GM18520 (cell line): ENCODE data around the gene ZMIZ1.
"Not testable (repeated sequence)": the region's sequence is repeated elsewhere in the genome, so short reads cannot be mapped to it uniquely, and the experiment has no call there.

Experiments used
- ATAC-seq: cut with Tn5 transposase; IDR thresholded peaks from one replicate; pipeline ENCODE4 v1.9.1; 2021; ENCODE audit not compliant: unreplicated experiment

The ZMIZ1 gene

GRCh38 chr10:79331709-79332108 is 262.9 kb downstream of the ZMIZ1 start:
- peak; percentile 66 for ATAC-seq

GRCh38 chr10:79332610-79333315 is 264.0 kb downstream of the ZMIZ1 start:
- ATAC-seq: not testable (repeated sequence)

- ATAC-seq: no peak
Measured at GRCh38 chr10:79333513-79333912, 264.7 kb downstream of the ZMIZ1 start.

- no peak for ATAC-seq
Measured at GRCh38 chr10:79334573-79334972, 265.8 kb downstream of the ZMIZ1 start.

GRCh38 chr10:79335094-79335469 is 266.3 kb downstream of the ZMIZ1 start:
- no peak for ATAC-seq

- no peak for ATAC-seq
Measured at GRCh38 chr10:79335470-79336235, 266.9 kb downstream of the ZMIZ1 start.

GRCh38 chr10:79336276-79336675 is 267.5 kb downstream of the ZMIZ1 start:
- no peak for ATAC-seq

GRCh38 chr10:79336739-79337138 is 268.0 kb downstream of the ZMIZ1 start:
- ATAC-seq: no peak

GRCh38 chr10:79337783-79338469 is 269.2 kb downstream of the ZMIZ1 start:
- not testable (repeated sequence) for ATAC-seq

GRCh38 chr10:79339266-79339665 is 270.5 kb downstream of the ZMIZ1 start:
- ATAC-seq: no peak

- ATAC-seq: no peak
Measured at GRCh38 chr10:79340646-79341244, 272.0 kb downstream of the ZMIZ1 start.

GRCh38 chr10:79342295-79342761 is 273.6 kb downstream of the ZMIZ1 start:
- no peak for ATAC-seq

GRCh38 chr10:79342811-79343561 is 274.2 kb downstream of the ZMIZ1 start:
- ATAC-seq: no peak

- no peak for ATAC-seq
Measured at GRCh38 chr10:79344502-79345195, 275.9 kb downstream of the ZMIZ1 start.

GRCh38 chr10:79345241-79346011 is 276.7 kb downstream of the ZMIZ1 start:
- no peak for ATAC-seq

- no peak for ATAC-seq
Measured at GRCh38 chr10:79346012-79346340, 277.2 kb downstream of the ZMIZ1 start.

GRCh38 chr10:79346388-79347225 is 277.8 kb downstream of the ZMIZ1 start:
- ATAC-seq: no peak

- ATAC-seq: peak; percentile 61
Measured at GRCh38 chr10:79347226-79347893, 278.6 kb downstream of the ZMIZ1 start, which contains the start of gene PPIF. Gene PPIF, plus strand, starts transcription at chr10:79347469. Its CDS starts 80 bp downstream, at chr10:79347549.
